IMR-90 (cell line): ENCODE results near the gene CCNC.

Experiments used
- CEBPB ChIP-seq: IDR thresholded peaks from 2 replicates; pipeline ENCODE4 v1.6.1; 2012; ENCODE audit warnings: low read depth, low read length, improper control_type of control experiment
- CTCF ChIP-seq: conservative IDR thresholded peaks from 2 replicates; pipeline ENCODE4 v1.5.1; 2012; ENCODE audit warnings: mild to moderate bottlenecking, low read depth, low read length, improper control_type of control experiment
- ELK1 ChIP-seq: fragments of 150-350 bp; IDR thresholded peaks from 2 replicates; pipeline ENCODE4 v1.6.1; 2016; ENCODE audit warnings: low read depth, mild to moderate bottlenecking, low read length, moderate library complexity, borderline replicate concordance
- FOS ChIP-seq: fragments of 150-350 bp; IDR thresholded peaks from 2 replicates; pipeline ENCODE4 v1.6.1; 2016; ENCODE audit warnings: low read depth, low read length
- MAFK ChIP-seq: IDR thresholded peaks from 2 replicates; pipeline ENCODE4 v1.6.1; 2012; ENCODE audit warnings: low read depth, low read length, improper control_type of control experiment
- MAZ ChIP-seq: IDR thresholded peaks from 2 replicates; pipeline ENCODE4 v1.6.1; 2012; ENCODE audit warnings: low read depth, mild to moderate bottlenecking, low read length, improper control_type of control experiment, moderate library complexity, borderline replicate concordance
- NFE2L2 ChIP-seq: fragments of 150-350 bp; IDR thresholded peaks from 2 replicates; pipeline ENCODE4 v1.6.1; 2016; ENCODE audit warnings: low read depth, mild to moderate bottlenecking, low read length
- POLR2A ChIP-seq: IDR thresholded peaks from 2 replicates; pipeline ENCODE4 v1.6.1; 2012; ENCODE audit warnings: mild to moderate bottlenecking, low read depth, low read length
- RAD21 ChIP-seq: IDR thresholded peaks from 2 replicates; pipeline ENCODE4 v1.6.1; 2012; ENCODE audit warnings: low read length, improper control_type of control experiment
- RCOR1 ChIP-seq: IDR thresholded peaks from 2 replicates; pipeline ENCODE4 v1.6.1; 2012; ENCODE audit warnings: mild to moderate bottlenecking, low read length, improper control_type of control experiment; ENCODE audit not compliant: insufficient replicate concordance
- RFX5 ChIP-seq: IDR thresholded peaks from 2 replicates; pipeline ENCODE4 v1.8.0; 2012; ENCODE audit warnings: low read depth, mild to moderate bottlenecking, low read length, moderate library complexity
- SMC3 ChIP-seq: fragments of 150-350 bp; IDR thresholded peaks from 2 replicates; pipeline ENCODE4 v1.6.1; 2016; ENCODE audit warnings: low read depth, mild to moderate bottlenecking, antibody characterized with exemption, low read length, moderate library complexity

- TF ChIP-seq CTCF (no peak), ELK1 (no peak), POLR2A (no peak), CEBPB (no peak), RFX5 (no peak), NFE2L2 (no peak), RCOR1 (no peak), RAD21 (no peak), MAFK (no peak), SMC3 (no peak), MAZ (no peak), FOS (no peak)
These were observed 49.0 kb downstream of the CCNC start for GRCh38 chr6:99519446-99519845.
